ENCODE data around the gene NT5C1A.

GRCh38 chr1:39721664-39722063 lies 49.8 kb upstream of the NT5C1A start:
- no peak for TF ChIP-seq POLR2AphosphoS5 (IDR thresholded peaks at IDR 0.05)
- TF ChIP-seq, protein P1, sequence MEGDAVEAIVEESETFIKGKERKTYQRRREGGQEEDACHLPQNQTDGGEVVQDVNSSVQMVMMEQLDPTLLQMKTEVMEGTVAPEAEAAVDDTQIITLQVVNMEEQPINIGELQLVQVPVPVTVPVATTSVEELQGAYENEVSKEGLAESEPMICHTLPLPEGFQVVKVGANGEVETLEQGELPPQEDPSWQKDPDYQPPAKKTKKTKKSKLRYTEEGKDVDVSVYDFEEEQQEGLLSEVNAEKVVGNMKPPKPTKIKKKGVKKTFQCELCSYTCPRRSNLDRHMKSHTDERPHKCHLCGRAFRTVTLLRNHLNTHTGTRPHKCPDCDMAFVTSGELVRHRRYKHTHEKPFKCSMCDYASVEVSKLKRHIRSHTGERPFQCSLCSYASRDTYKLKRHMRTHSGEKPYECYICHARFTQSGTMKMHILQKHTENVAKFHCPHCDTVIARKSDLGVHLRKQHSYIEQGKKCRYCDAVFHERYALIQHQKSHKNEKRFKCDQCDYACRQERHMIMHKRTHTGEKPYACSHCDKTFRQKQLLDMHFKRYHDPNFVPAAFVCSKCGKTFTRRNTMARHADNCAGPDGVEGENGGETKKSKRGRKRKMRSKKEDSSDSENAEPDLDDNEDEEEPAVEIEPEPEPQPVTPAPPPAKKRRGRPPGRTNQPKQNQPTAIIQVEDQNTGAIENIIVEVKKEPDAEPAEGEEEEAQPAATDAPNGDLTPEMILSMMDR (IDR thresholded peaks at IDR 0.05), result no peak
- TF ChIP-seq EP300 (IDR thresholded peaks at IDR 0.05), result no peak

Data from gastroesophageal sphincter (tissue), 3 donors.